ENCODE data around the gene GALNT9. TPM values are rescaled to one million over a fixed set of nuclear protein-coding genes. Genes with fewer than 3 reads are reported as not detected.

GALNT9 gene
- polyA plus RNA-seq, 3 donors, result not detected

DNA sequence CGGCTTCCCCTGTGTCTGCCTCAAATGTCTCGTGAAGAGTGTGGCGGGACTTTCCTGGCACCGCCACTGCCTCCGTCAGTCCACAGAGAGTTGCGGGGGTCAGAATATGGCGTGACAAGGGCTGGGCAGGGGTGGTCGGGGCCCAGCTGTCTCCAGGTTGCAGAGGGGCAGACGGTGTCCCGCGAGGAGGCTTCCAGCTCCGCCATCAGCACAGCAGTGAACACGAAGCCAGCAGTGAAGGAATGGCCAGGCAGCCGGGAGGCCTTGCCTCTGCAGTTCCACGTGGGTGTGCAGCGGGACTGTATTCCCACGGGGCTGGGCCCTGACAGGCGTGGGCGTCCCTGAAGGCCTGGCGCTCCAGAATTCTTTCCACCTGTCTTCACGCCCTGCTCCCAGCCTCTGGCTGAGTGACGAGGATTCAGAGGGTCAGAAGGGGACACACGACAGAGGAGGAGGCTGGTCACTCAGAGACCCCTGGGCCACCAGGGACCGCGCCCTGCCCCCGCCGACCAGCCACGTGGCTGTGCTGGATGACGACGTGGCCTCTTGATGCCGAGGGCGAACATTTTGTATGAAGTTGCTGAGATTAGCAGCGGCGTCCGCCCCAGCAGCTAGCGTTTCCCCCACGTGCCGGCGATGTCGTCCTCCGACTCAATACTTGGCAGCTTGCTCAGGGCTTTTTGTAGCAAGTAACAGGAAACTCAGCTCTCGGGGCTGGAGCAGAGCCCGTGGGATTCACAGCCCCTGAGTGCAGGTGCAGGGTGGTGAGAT lies 25.0 kb upstream of the GALNT9 start:
- DNase-seq, result no peak
- TF ChIP-seq, protein P1, sequence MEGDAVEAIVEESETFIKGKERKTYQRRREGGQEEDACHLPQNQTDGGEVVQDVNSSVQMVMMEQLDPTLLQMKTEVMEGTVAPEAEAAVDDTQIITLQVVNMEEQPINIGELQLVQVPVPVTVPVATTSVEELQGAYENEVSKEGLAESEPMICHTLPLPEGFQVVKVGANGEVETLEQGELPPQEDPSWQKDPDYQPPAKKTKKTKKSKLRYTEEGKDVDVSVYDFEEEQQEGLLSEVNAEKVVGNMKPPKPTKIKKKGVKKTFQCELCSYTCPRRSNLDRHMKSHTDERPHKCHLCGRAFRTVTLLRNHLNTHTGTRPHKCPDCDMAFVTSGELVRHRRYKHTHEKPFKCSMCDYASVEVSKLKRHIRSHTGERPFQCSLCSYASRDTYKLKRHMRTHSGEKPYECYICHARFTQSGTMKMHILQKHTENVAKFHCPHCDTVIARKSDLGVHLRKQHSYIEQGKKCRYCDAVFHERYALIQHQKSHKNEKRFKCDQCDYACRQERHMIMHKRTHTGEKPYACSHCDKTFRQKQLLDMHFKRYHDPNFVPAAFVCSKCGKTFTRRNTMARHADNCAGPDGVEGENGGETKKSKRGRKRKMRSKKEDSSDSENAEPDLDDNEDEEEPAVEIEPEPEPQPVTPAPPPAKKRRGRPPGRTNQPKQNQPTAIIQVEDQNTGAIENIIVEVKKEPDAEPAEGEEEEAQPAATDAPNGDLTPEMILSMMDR (IDR thresholded peaks at IDR 0.05), result no peak
- Mint-ChIP-seq H3K27ac (no peak overlapping the region), H3K27me3 (ENCODE audit: low read depth in 3 of 3) (peaks cover 9 to 17% (median 15%) of the 10 kb centered on the region in 3 donors), H3K36me3 (no peaks in the 10 kb centered on the region), H3K4me3 (no peak overlapping the region), H3K9me3 (peaks cover 0 to 7% (median 1%) of the 10 kb centered on the region in 7 donors), H3K4me1 (no peaks in the 10 kb centered on the region)
- no peaks in the 10 kb centered on the region for H4K20me1 ChIP-seq (ENCODE audit: insufficient read depth, low read length)
- peaks cover 0 to 3% of the 10 kb centered on the region in 2 donors for H3K27me3 ChIP-seq (ENCODE audit: control insufficient read depth in 2 of 2, insufficient read depth in 2 of 2, low read length in 2 of 2)
- no peak overlapping the region for H2AFZ ChIP-seq (ENCODE audit: insufficient read depth, low read depth, low read length, poor library complexity, severe bottlenecking)
- H3K9ac ChIP-seq (ENCODE audit: insufficient read depth, low read length, poor library complexity, severe bottlenecking), result no peak overlapping the region
- H3K27ac ChIP-seq (ENCODE audit: low read depth in 1 of 2, low read length in 2 of 2), result no peak overlapping the region
- H3K36me3 ChIP-seq (replicated peaks in 1 of 2; ENCODE audit: control insufficient read depth in 1 of 2, insufficient read depth in 2 of 2, low read length in 2 of 2), result no peaks in the 10 kb centered on the region
- H3K4me3 ChIP-seq (replicated peaks in 1 of 3; ENCODE audit: low read depth in 2 of 3, low read length in 3 of 3), result no peak overlapping the region
- H3K4me2 ChIP-seq (replicated peaks; ENCODE audit: extremely low read depth, low read length, poor library complexity, severe bottlenecking), result no peak overlapping the region
- WGBS (ENCODE audit: insufficient coverage), result 89% methylated on average over 42 of the region's 43 CpGs
- H3K79me2 ChIP-seq (ENCODE audit: insufficient read depth, low read length), result no peaks in the 10 kb centered on the region
- H3K4me1 ChIP-seq (ENCODE audit: control insufficient read depth in 1 of 2, insufficient read depth in 2 of 2, low read length in 2 of 2), result no peaks in the 10 kb centered on the region
- intact Hi-C loops (cut with micrococcal nuclease), result no loop called here
- peaks cover 5 to 13% of the 10 kb centered on the region in 2 donors for H3K9me3 ChIP-seq (replicated peaks in 1 of 2; ENCODE audit: control insufficient read depth in 1 of 2, insufficient read depth in 1 of 2, low read length in 2 of 2)

DNA sequence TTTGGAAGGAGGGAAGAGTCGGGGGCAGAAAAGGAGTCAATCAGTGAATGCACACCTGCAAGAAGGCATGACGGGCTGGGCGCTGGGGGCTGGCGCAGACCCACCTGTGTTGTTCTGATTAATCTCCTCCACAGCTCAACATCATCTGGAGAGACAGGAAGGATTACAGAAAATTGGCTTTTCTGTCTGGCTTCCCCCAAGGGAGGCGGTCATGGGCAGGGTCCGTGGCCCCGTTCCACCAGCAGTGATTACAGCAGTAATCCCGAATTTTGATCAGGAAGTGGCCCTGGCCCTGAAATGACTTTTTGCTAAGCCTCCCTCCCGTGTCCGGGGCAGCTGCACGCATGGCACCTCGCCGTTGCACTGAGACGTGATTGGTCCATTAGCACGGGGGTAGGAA lies 24.4 kb upstream of the GALNT9 start:
- no peaks in the 10 kb centered on the region for H3K4me1 ChIP-seq (ENCODE audit: control insufficient read depth in 1 of 2, insufficient read depth in 2 of 2, low read length in 2 of 2)
- peaks cover 0 to 3% of the 10 kb centered on the region in 2 donors for H3K27me3 ChIP-seq (ENCODE audit: control insufficient read depth in 2 of 2, insufficient read depth in 2 of 2, low read length in 2 of 2)
- no peak overlapping the region for H3K4me2 ChIP-seq (replicated peaks; ENCODE audit: extremely low read depth, low read length, poor library complexity, severe bottlenecking)
- H4K20me1 ChIP-seq (ENCODE audit: insufficient read depth, low read length), result no peaks in the 10 kb centered on the region
- H3K36me3 ChIP-seq (replicated peaks in 1 of 2; ENCODE audit: control insufficient read depth in 1 of 2, insufficient read depth in 2 of 2, low read length in 2 of 2), result no peaks in the 10 kb centered on the region
- no peak overlapping the region for H3K4me3 ChIP-seq (replicated peaks in 1 of 3; ENCODE audit: low read depth in 2 of 3, low read length in 3 of 3)
- peaks cover 4 to 9% of the 10 kb centered on the region in 2 donors for H3K9me3 ChIP-seq (replicated peaks in 1 of 2; ENCODE audit: control insufficient read depth in 1 of 2, insufficient read depth in 1 of 2, low read length in 2 of 2)
- H3K27ac Mint-ChIP-seq, result no peak overlapping the region
- TF ChIP-seq, protein P1 (IDR thresholded peaks at IDR 0.05), result no peak
- WGBS (ENCODE audit: insufficient coverage), result 86% methylated on average over 11 of the region's 15 CpGs
- peaks cover 0 to 6% (median 1%) of the 10 kb centered on the region in 7 donors for H3K9me3 Mint-ChIP-seq
- peaks cover 9 to 17% (median 15%) of the 10 kb centered on the region in 3 donors for H3K27me3 Mint-ChIP-seq (ENCODE audit: low read depth in 3 of 3)
- no peak overlapping the region for H3K9ac ChIP-seq (ENCODE audit: insufficient read depth, low read length, poor library complexity, severe bottlenecking)
- no peaks in the 10 kb centered on the region for H3K36me3 Mint-ChIP-seq
- no peaks in the 10 kb centered on the region for H3K4me1 Mint-ChIP-seq
- intact Hi-C loops (cut with micrococcal nuclease), result no loop called here
- no peaks in the 10 kb centered on the region for H3K79me2 ChIP-seq (ENCODE audit: insufficient read depth, low read length)
- no peak for DNase-seq
- no peak overlapping the region for H3K27ac ChIP-seq (ENCODE audit: low read depth in 1 of 2, low read length in 2 of 2)
- H3K4me3 Mint-ChIP-seq, result no peak overlapping the region
- no peak overlapping the region for H2AFZ ChIP-seq (ENCODE audit: insufficient read depth, low read depth, low read length, poor library complexity, severe bottlenecking)
